Measurements from ENCODE around the gene PREX1.

Gene PREX1

DNA sequence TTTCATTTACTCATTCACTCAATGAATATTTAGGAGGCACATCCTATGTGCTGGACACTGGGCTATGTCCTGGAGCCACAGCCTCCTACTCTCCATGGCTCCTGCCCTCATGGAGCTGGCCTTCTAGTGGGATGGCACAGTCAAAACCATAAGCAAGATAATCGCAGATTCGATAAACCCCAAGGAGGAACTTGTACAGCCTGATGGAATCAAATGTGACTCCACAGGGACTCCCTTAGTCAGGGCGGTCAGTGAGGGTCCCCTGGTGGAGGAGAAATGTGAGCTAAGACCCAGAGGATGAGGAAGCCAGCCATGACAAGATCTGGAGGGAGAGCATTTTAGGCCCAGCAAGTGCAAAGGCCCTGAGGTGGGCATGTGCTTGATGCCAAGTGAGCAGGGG lies 211.9 kb downstream of the PREX1 start:
- Histone ChIP-seq H3K9me3 (ENCODE audit: insufficient read depth, low read length) (no peaks in the 10 kb centered on the region), H3K4me1 (ENCODE audit: insufficient read depth, insufficient read length) (peaks cover 10% of the 10 kb centered on the region), H3K27me3 (ENCODE audit: insufficient read depth, insufficient read length) (no peaks in the 10 kb centered on the region), H3K4me3 (ENCODE audit: insufficient read length, low read depth) (no peak overlapping the region), H3K36me3 (ENCODE audit: insufficient read depth, insufficient read length, low read length) (no peaks in the 10 kb centered on the region), H3K9ac (ENCODE audit: insufficient read length, low read depth) (no peak overlapping the region)
- no peak for DNase-seq (ENCODE audit: low read depth, low spot score)
- no peak for TF ChIP-seq SUZ12 (IDR thresholded peaks at IDR 0.05; ENCODE audit: extremely low read depth, insufficient read depth, insufficient read length)

DNA sequence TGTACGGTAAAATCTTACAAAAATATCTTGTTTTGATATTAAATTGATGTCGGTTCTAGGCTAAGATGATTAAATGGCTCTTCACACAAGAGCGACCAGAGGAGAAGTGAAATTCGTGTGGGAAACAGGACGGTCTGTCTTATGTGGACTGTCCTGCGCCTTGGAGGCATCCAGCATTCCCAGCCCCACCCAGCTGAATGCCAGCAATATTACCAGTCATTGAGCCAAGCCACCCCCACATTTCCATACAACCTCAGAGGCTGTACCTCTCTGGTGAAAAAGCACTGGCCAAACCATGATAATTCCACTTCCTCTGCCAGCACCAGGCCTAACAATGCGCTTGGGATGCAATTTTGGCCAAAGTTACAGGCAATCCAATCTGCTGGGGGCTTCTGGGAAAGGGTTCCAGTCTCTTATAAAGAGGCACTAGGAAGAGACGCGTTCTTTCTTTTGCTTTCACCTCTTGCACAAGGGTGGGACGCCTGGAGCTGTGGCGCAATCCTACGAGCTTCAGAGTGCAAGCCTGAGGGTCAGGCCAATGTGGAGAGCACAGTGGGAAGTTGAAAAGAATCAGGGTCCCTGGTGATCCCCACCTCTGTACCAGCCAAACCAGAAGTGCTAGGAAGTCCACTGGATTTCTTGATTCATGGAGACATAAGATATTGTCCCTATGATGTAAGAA lies 213.1 kb downstream of the PREX1 start:
- no peak for DNase-seq (ENCODE audit: low read depth, low spot score)

DNA sequence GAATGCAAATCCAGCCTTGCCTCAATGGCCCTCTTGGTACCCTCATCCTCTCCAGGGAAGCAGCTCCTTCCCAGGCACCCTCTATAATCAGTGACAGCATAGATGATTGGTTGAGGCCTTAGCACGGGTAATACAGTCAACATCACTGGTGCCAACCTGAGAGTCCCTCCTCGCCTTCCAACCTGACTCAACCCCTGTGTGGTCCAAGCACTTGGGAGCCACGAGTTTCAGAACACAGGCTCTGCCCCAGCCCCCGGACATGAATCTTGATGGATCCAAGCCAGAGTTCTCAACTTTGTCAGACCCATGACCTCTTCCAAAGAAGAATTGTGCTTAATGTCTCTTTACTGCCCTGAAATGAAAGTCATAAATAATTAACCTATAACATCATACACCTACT lies 213.9 kb downstream of the PREX1 start:
- no peaks in the 10 kb centered on the region for H3K36me3 ChIP-seq (ENCODE audit: insufficient read depth, insufficient read length, low read length)
- DNase-seq (ENCODE audit: low read depth, low spot score): no peak
- H3K9ac ChIP-seq (ENCODE audit: insufficient read length, low read depth): no peak overlapping the region
- no peak overlapping the region for H3K4me3 ChIP-seq (ENCODE audit: insufficient read length, low read depth)
- no peaks in the 10 kb centered on the region for H3K9me3 ChIP-seq (ENCODE audit: insufficient read depth, low read length)
- no peaks in the 10 kb centered on the region for H3K27me3 ChIP-seq (ENCODE audit: insufficient read depth, insufficient read length)
- no peaks in the 10 kb centered on the region for H3K4me1 ChIP-seq (ENCODE audit: insufficient read depth, insufficient read length)
- TF ChIP-seq ZNF274 (IDR thresholded peaks at IDR 0.05; ENCODE audit: low read depth, low read length) (no peak), SUZ12 (IDR thresholded peaks at IDR 0.05; ENCODE audit: extremely low read depth, insufficient read depth, insufficient read length) (no peak), YY1 (IDR thresholded peaks at IDR 0.05; ENCODE audit: insufficient read depth, insufficient read length) (no peak)

More for the DNA sequence above, 213.1 kb downstream of the PREX1 start:
- Histone ChIP-seq H3K36me3 (ENCODE audit: insufficient read depth, insufficient read length, low read length) (no peaks in the 10 kb centered on the region), H3K9me3 (ENCODE audit: insufficient read depth, low read length) (no peaks in the 10 kb centered on the region), H3K4me3 (ENCODE audit: insufficient read length, low read depth) (no peak overlapping the region), H3K27me3 (ENCODE audit: insufficient read depth, insufficient read length) (no peaks in the 10 kb centered on the region), H3K9ac (ENCODE audit: insufficient read length, low read depth) (no peak overlapping the region), H3K4me1 (ENCODE audit: insufficient read depth, insufficient read length) (peaks cover 4% of the 10 kb centered on the region)
- no peak for TF ChIP-seq ZNF274 (IDR thresholded peaks at IDR 0.05; ENCODE audit: low read depth, low read length)
- no peak for TF ChIP-seq SUZ12 (IDR thresholded peaks at IDR 0.05; ENCODE audit: extremely low read depth, insufficient read depth, insufficient read length)
- TF ChIP-seq YY1 (IDR thresholded peaks at IDR 0.05; ENCODE audit: insufficient read depth, insufficient read length): no peak

DNA sequence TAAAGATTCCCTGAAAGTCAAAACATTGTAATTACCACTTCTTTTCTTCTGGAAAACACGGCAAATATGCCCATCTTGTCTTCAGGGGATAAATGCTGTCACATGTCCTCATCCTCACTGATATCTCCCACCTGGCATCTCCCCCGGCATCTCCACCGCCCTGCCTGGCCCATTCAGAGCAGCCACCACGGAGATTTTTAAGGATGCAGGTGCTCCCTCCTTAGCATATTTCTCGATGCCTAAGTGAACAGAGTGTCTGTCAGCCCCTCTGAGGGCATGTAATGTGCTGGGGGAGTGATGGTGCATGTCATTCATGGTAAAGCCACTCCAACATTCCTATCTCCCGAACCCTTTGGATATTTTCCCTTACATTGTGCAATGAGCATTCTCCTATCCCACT lies 215.5 kb downstream of the PREX1 start:
- no peak for DNase-seq (ENCODE audit: low read depth, low spot score)
- no peak for TF ChIP-seq SUZ12 (IDR thresholded peaks at IDR 0.05; ENCODE audit: extremely low read depth, insufficient read depth, insufficient read length)
- no peak for TF ChIP-seq YY1 (IDR thresholded peaks at IDR 0.05; ENCODE audit: insufficient read depth, insufficient read length)
- no peak for TF ChIP-seq ZNF274 (IDR thresholded peaks at IDR 0.05; ENCODE audit: low read depth, low read length)

DNA sequence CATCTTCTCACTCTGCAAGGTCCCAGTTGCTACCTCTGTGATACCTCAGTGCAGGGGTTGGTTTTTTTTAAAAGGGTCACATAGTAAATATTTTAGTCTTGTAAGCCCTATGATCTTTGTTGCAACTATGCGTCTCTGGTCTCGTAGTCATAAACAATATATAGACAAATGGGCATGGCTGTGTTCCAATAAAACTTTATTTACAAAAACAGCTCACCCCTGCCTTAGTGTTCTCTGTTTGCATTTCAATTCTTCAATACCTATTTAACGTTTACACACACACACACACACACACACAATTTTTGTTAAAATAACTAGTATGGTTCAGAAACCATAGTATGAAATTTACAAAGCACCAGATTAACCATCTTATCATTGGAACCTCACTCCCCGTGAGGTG lies 216.8 kb downstream of the PREX1 start:
- no peak for TF ChIP-seq ZNF274 (IDR thresholded peaks at IDR 0.05; ENCODE audit: low read depth, low read length)
- no peak for TF ChIP-seq YY1 (IDR thresholded peaks at IDR 0.05; ENCODE audit: insufficient read depth, insufficient read length)
- no peak for TF ChIP-seq SUZ12 (IDR thresholded peaks at IDR 0.05; ENCODE audit: extremely low read depth, insufficient read depth, insufficient read length)
- no peaks in the 10 kb centered on the region for H3K9me3 ChIP-seq (ENCODE audit: insufficient read depth, low read length)

More for the DNA sequence above, 215.5 kb downstream of the PREX1 start:
- Histone ChIP-seq H3K9me3 (ENCODE audit: insufficient read depth, low read length) (no peaks in the 10 kb centered on the region), H3K4me1 (ENCODE audit: insufficient read depth, insufficient read length) (no peaks in the 10 kb centered on the region), H3K4me3 (ENCODE audit: insufficient read length, low read depth) (no peak overlapping the region), H3K36me3 (ENCODE audit: insufficient read depth, insufficient read length, low read length) (no peaks in the 10 kb centered on the region), H3K9ac (ENCODE audit: insufficient read length, low read depth) (no peak overlapping the region), H3K27me3 (ENCODE audit: insufficient read depth, insufficient read length) (no peaks in the 10 kb centered on the region)

DNA sequence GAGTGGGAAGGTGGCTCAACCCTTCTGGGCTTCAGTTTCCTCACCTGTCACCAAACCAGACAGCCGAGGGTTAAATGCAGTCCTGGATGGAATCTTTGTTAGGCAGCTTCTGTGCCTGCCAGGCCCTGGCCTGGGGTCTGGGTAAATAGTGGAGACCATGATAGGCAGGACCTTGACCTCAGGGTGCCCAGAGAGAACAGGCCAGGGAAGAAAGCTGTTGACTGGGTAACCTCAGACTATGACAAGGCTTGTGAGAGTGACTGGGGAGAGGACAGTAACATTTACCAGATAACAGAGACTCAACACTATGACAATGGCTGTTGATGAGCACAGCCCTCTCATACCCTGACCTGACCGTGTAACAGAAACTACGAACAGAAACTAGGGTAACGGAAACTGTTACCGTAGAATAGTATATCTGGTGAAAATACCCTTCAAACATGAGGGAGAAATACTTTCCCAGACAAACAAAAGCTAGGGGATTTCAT lies 218.3 kb downstream of the PREX1 start:
- TF ChIP-seq ZNF274 (IDR thresholded peaks at IDR 0.05; ENCODE audit: low read depth, low read length): no peak
- TF ChIP-seq YY1 (IDR thresholded peaks at IDR 0.05; ENCODE audit: insufficient read depth, insufficient read length): no peak
- no peak for TF ChIP-seq SUZ12 (IDR thresholded peaks at IDR 0.05; ENCODE audit: extremely low read depth, insufficient read depth, insufficient read length)
- H3K4me1 ChIP-seq (ENCODE audit: insufficient read depth, insufficient read length): peaks cover 2% of the 10 kb centered on the region
- H3K9me3 ChIP-seq (ENCODE audit: insufficient read depth, low read length): no peaks in the 10 kb centered on the region
- H3K4me3 ChIP-seq (ENCODE audit: insufficient read length, low read depth): no peak overlapping the region
- no peaks in the 10 kb centered on the region for H3K36me3 ChIP-seq (ENCODE audit: insufficient read depth, insufficient read length, low read length)
- no peak for DNase-seq (ENCODE audit: low read depth, low spot score)
- H3K27me3 ChIP-seq (ENCODE audit: insufficient read depth, insufficient read length): no peaks in the 10 kb centered on the region
- no peak overlapping the region for H3K9ac ChIP-seq (ENCODE audit: insufficient read length, low read depth)

More for the DNA sequence above, 216.8 kb downstream of the PREX1 start:
- no peaks in the 10 kb centered on the region for H3K27me3 ChIP-seq (ENCODE audit: insufficient read depth, insufficient read length)
- H3K4me3 ChIP-seq (ENCODE audit: insufficient read length, low read depth): no peak overlapping the region
- no peak for DNase-seq (ENCODE audit: low read depth, low spot score)
- no peak overlapping the region for H3K9ac ChIP-seq (ENCODE audit: insufficient read length, low read depth)
- H3K36me3 ChIP-seq (ENCODE audit: insufficient read depth, insufficient read length, low read length): no peaks in the 10 kb centered on the region
- peaks cover 2% of the 10 kb centered on the region for H3K4me1 ChIP-seq (ENCODE audit: insufficient read depth, insufficient read length)

DNA sequence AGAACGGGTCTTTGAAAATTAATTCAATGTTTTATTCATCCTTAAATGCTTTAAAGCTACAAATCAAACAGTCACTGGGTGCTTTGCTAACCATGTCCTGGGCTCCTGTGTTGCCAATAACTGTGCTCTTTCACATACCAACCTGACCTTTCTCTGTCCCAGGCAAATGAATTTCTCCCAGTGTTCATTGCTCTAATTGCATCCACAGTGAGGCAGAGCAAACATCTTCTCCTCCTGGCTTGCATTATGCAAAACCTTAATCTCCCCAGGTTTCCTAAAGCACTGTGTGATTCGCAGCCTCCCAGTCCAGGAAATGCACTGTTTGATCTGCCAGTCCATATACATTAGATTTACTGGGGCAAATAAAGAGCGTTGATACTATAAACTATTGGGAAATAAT lies 219.0 kb downstream of the PREX1 start:
- H3K9me3 ChIP-seq (ENCODE audit: insufficient read depth, low read length): no peaks in the 10 kb centered on the region
- DNase-seq (ENCODE audit: low read depth, low spot score): no peak
- TF ChIP-seq SUZ12 (IDR thresholded peaks at IDR 0.05; ENCODE audit: extremely low read depth, insufficient read depth, insufficient read length) (no peak), YY1 (IDR thresholded peaks at IDR 0.05; ENCODE audit: insufficient read depth, insufficient read length) (no peak), ZNF274 (IDR thresholded peaks at IDR 0.05; ENCODE audit: low read depth, low read length) (no peak)

More for the DNA sequence above, 219.0 kb downstream of the PREX1 start:
- Histone ChIP-seq H3K4me3 (ENCODE audit: insufficient read length, low read depth) (no peak overlapping the region), H3K4me1 (ENCODE audit: insufficient read depth, insufficient read length) (peaks cover 7% of the 10 kb centered on the region), H3K27me3 (ENCODE audit: insufficient read depth, insufficient read length) (no peaks in the 10 kb centered on the region), H3K9ac (ENCODE audit: insufficient read length, low read depth) (no peak overlapping the region), H3K36me3 (ENCODE audit: insufficient read depth, insufficient read length, low read length) (no peaks in the 10 kb centered on the region)

Data from NT2/D1 (cell line).